Measurements from ENCODE around the gene CBFA2T2.
"Not testable (repeated sequence)": the region's sequence is repeated elsewhere in the genome, so short reads cannot be mapped to it uniquely, and the experiment has no call there.

CBFA2T2 gene

GRCh38 chr20:33490023-33490933 is at the start of gene CBFA2T2:
TSS of gene CBFA2T2 (plus strand) at chr20:33490096. CDS start at chr20:33490268, 172 bp downstream.
- DNase-seq (ENCODE audit: low read depth in 3 of 3, low spot score in 1 of 3) = peak in 1 of 3 donors; percentile 13

- not testable (repeated sequence) for DNase-seq (ENCODE audit: low read depth in 3 of 3, low spot score in 1 of 3)
Observed at GRCh38 chr20:33440562-33440961, 49.3 kb upstream of the CBFA2T2 start.

- DNase-seq (ENCODE audit: low read depth in 3 of 3, low spot score in 1 of 3) = no peak
Observed at GRCh38 chr20:33441142-33441955, 48.5 kb upstream of the CBFA2T2 start.

GRCh38 chr20:33442136-33443005 is 47.5 kb upstream of the CBFA2T2 start:
- no peak for DNase-seq (ENCODE audit: low read depth in 3 of 3, low spot score in 1 of 3)

DNA sequence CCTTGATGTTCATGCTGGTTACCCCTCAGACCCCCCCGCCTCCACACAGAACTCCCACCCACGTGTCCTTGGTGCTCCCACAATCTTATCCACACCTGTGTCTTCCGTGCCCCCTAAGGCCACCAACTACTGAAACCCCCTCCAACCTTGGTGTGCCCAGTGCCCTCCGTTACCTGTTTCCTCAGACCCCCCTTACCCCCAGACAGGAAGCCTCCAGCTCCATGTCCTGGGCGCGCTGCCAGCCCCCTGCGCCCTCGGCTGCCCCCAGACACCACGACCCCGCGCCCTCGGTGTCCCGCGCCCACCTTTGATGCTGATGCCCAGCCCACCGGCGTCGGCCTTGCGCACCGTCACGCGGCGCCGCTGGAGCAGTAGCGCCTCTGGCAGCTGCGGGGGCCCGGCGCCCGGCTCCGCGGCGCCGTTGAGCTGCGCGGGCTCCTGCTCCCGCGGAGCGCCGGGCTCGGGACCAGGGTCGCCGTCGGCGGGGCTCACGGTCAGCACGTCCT is 46.8 kb upstream of the CBFA2T2 start:
- no peak for DNase-seq (ENCODE audit: low read depth in 3 of 3, low spot score in 1 of 3)

GRCh38 chr20:33443512-33444239 is 46.2 kb upstream of the CBFA2T2 start, which contains the start of gene SNTA1:
TSS of gene SNTA1 (minus strand) at chr20:33443763. CDS start at chr20:33443620, 143 bp downstream.
- peak; percentile 77 to 85 (median 79) for DNase-seq (ENCODE audit: low read depth in 3 of 3, low spot score in 1 of 3)

- DNase-seq (ENCODE audit: low read depth in 3 of 3, low spot score in 1 of 3) = no peak
Observed at GRCh38 chr20:33444797-33445560, 44.9 kb upstream of the CBFA2T2 start.

- DNase-seq (ENCODE audit: low read depth in 3 of 3, low spot score in 1 of 3) = no peak
Observed at GRCh38 chr20:33445881-33446625, 43.8 kb upstream of the CBFA2T2 start.

GRCh38 chr20:33450867-33451266 is 39.0 kb upstream of the CBFA2T2 start:
- DNase-seq (ENCODE audit: low read depth in 3 of 3, low spot score in 1 of 3) = no peak

DNA sequence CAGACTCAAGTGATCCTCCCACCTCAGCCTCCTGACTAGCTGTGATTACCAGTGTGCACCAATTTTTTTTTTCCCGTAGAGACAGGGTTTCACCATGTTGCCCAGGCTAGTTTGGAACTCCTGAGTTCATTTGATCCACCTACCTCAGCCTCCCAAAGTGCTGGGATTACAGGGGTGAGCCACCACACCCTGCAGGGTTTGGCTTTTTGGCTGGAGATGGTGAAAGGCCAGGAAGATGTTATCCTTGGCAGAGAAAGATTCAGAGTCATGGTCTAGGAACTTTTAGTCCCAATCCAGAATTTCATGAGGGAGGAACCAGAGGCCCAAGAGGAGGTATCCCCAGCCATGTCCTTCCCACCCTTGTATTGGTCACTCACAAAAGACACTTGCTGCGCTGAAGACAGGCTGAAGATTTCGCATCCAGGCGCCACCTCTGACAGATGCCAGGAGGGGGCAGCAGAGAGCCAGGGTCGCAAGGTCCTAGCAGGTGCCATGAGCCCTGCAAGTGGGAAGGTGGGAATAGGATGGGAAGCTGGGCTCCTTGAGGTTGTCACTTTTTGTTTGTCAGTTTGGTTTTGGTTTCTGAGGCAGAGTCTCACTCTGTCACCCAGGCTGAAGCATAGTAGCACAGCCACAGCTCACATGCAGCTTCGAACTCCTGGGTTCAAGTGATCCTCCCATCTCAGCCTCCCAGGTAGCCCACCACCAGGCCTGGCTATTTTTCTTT is 32.8 kb upstream of the CBFA2T2 start:
- peak; percentile 42 to 79 (median 66) for DNase-seq (ENCODE audit: low read depth in 3 of 3, low spot score in 1 of 3)

GRCh38 chr20:33459599-33459998 is 30.3 kb upstream of the CBFA2T2 start:
- DNase-seq (ENCODE audit: low read depth in 3 of 3, low spot score in 1 of 3) = no peak

- no peak for DNase-seq (ENCODE audit: low read depth in 3 of 3, low spot score in 1 of 3)
Observed at GRCh38 chr20:33460711-33461110, 29.2 kb upstream of the CBFA2T2 start.

DNA sequence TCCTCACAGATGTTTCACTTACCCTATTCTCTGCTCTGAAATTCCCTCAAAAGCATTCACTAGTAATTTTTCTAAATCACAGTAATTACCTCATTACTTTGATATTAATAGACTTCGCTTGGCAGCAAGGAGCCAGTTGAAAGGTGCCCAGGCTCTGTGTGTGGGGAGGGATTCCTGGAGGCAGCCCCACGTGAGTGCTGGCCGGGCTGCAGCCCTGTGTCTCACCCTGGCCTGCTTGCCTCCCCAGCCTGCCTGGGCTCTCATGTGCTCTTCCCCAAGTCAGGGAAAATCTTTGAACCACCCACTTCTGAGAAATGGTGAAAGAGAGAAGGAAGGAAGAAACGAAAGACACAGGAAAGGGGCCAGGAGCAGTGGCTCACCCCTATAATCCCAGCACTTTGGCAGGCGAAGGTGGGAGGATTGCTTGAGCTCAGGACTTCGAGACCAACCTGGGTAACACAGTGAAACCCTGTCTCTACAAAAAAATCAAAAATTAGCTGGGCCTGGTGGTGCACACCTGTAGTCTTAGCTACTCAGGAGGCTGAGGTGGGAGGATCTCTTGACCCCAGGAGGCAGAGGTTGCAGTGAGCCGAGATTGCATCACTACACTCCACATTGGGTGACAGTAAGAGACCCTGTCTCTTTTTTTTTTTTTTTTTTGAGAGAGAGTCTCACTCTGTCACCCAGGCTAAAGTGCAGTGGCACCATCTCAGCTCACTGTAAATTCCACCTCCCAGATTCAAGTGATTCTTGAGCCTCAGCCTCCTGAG is 26.4 kb upstream of the CBFA2T2 start:
- DNase-seq (ENCODE audit: low read depth in 3 of 3, low spot score in 1 of 3) = no peak

DNA sequence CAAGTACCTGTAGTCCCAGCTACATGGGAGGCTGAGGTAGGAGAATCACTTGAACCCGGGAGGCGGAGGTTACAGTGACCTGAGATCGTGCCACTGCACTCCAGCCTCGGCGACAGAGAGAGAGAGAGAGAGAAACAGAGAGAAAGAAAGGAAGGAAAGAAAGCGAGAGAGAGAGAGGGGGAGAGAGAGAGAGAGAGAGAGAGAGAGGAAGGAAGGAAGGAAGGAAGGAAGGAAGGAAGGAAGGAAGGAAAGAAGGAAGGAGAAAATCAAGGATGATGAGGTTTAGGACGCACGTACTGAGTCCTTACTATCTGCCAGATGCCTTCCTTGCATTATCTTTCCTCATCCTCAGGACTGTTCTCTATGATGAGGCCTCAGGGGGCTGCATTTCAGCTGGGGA is 25.1 kb upstream of the CBFA2T2 start:
- DNase-seq (ENCODE audit: low read depth in 3 of 3, low spot score in 1 of 3) = not testable (repeated sequence)

DNA sequence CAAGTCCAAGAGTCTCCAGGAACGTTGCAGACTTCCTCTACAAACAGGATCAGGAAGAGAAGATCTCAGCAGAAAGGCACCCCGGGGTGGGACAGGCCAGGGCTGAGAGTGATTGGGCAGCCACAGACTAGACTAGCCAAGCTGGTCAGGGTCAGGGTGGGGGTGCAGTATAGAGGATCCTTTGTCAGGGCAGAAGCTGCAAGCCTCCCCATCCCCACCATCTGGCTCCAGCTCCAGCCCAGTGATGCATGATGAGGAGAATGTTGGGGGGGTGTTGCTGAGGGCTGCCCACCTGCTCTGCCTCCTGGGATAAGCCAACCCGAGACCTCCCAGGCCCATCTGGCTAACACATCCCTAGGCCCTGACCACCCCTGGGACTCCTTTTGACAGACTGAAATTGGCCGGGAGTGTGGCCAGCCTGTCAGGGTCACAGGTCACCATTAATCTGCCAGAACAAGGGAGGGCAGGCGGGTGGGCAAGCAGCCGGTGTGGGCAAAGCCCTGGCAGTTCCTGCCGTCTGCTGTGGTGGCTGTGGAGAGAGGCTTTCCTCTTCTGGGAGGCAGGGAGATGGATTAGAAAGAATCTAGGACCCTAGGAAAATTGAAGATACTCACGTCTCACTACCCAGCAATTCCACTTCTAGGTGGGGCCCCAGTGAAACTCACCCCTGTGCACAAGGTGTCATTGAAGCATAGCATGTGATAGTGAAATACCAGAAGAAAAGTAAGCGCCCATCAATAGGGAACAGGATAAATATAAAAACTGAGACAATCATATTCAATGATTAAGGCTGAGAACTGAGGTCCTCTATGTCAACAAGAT is 24.2 kb upstream of the CBFA2T2 start:
- DNase-seq (ENCODE audit: low read depth in 3 of 3, low spot score in 1 of 3) = no peak

- no peak for DNase-seq (ENCODE audit: low read depth in 3 of 3, low spot score in 1 of 3)
Observed at GRCh38 chr20:33466303-33466646, 23.6 kb upstream of the CBFA2T2 start.

Data from stimulated activated CD4-positive, alpha-beta T cell treated with anti-CD3 and anti-CD28 coated beads, TNF-alpha, amount 100 ng/mL, for 1 hour (primary cell).